DLD1 (cell line): ENCODE results near the gene ARHGAP26.
"Not testable (repeated sequence)": the region's sequence is repeated elsewhere in the genome, so short reads cannot be mapped to it uniquely, and the experiment has no call there.

ENCODE experiments used
- in situ Hi-C: cut with HindIII; loops from 2 replicates; pipeline ENCODE4 v1.10.0; 2017; ENCODE audit warnings: low sequenced_read_pairs

ARHGAP26 gene

GRCh38 chr5:142946547-142947426 lies 176.6 kb downstream of the ARHGAP26 start:
- in situ Hi-C loops: no loop called here

GRCh38 chr5:142947427-142947709 lies 177.2 kb downstream of the ARHGAP26 start:
- in situ Hi-C loops: no loop called here

- in situ Hi-C loops: no loop called here
Measured at GRCh38 chr5:142952229-142952628, 182.1 kb downstream of the ARHGAP26 start.

- in situ Hi-C loops: not testable (repeated sequence)
Measured at GRCh38 chr5:142952871-142953270, 182.7 kb downstream of the ARHGAP26 start.

GRCh38 chr5:142954455-142954854 lies 184.3 kb downstream of the ARHGAP26 start:
- in situ Hi-C loops: no loop called here

GRCh38 chr5:142955628-142956027 lies 185.5 kb downstream of the ARHGAP26 start:
- in situ Hi-C loops: no loop called here

GRCh38 chr5:142957528-142957927 lies 187.4 kb downstream of the ARHGAP26 start:
- in situ Hi-C loops: no loop called here

- in situ Hi-C loops: no loop called here
Measured at GRCh38 chr5:142958944-142959682, 188.9 kb downstream of the ARHGAP26 start.

- in situ Hi-C loops: no loop called here
Measured at GRCh38 chr5:142959683-142960657, 189.8 kb downstream of the ARHGAP26 start.

GRCh38 chr5:142961440-142962173 lies 191.4 kb downstream of the ARHGAP26 start:
- in situ Hi-C loops: no loop called here

GRCh38 chr5:142962174-142962533 lies 192.0 kb downstream of the ARHGAP26 start:
- in situ Hi-C loops: no loop called here

- in situ Hi-C loops: not testable (repeated sequence)
Measured at GRCh38 chr5:142965258-142966120, 195.3 kb downstream of the ARHGAP26 start.

GRCh38 chr5:142966121-142966420 lies 195.9 kb downstream of the ARHGAP26 start:
- in situ Hi-C loops: no loop called here

GRCh38 chr5:142969186-142969585 lies 199.0 kb downstream of the ARHGAP26 start:
- in situ Hi-C loops: no loop called here

GRCh38 chr5:142969624-142970439 lies 199.7 kb downstream of the ARHGAP26 start:
- in situ Hi-C loops: no loop called here

- in situ Hi-C loops: no loop called here
Measured at GRCh38 chr5:142970440-142971030, 200.4 kb downstream of the ARHGAP26 start.

- in situ Hi-C loops: no loop called here
Measured at GRCh38 chr5:142971303-142972013, 201.3 kb downstream of the ARHGAP26 start.

- in situ Hi-C loops: no loop called here
Measured at GRCh38 chr5:142972064-142972570, 201.9 kb downstream of the ARHGAP26 start.
